Karpas-422 (cell line): ENCODE results near the gene BRSK2. TPM values are rescaled to one million over a fixed set of nuclear protein-coding genes. Genes with fewer than 3 reads are reported as not detected.

Experiments used
- DNase-seq: peaks from one replicate; pipeline ENCODE4 v3.0.0-alpha.2; 2015
- H2AFZ ChIP-seq: fragments of 200-600 bp; sonication (generic); 2 replicates; pipeline ENCODE4 v1.6.1; 2014; ENCODE audit warnings: antibody characterized with exemption, low read length, mixed read lengths
- H3K27ac ChIP-seq: fragments of 200-600 bp; sonication (generic); 2 replicates; pipeline ENCODE4 v1.5.1; 2014; ENCODE audit warnings: mild to moderate bottlenecking, low read length, moderate library complexity
- H3K27me3 ChIP-seq: fragments of 200-600 bp; sonication (generic); 2 replicates; pipeline ENCODE4 v1.6.1; 2014; ENCODE audit warnings: low read length, mixed read lengths
- H3K36me3 ChIP-seq: fragments of 200-600 bp; sonication (generic); 2 replicates; pipeline ENCODE4 v1.6.1; 2014; ENCODE audit warnings: low read length, mixed read lengths; ENCODE audit not compliant: insufficient read depth
- H3K4me1 ChIP-seq: fragments of 200-600 bp; sonication (generic); 2 replicates; pipeline ENCODE4 v1.6.1; 2014; ENCODE audit warnings: mild to moderate bottlenecking, low read length, mixed read lengths
- H3K4me2 ChIP-seq: fragments of 200-600 bp; sonication (generic); 2 replicates; pipeline ENCODE4 v1.6.1; 2014; ENCODE audit warnings: low read length, low read depth, mild to moderate bottlenecking; ENCODE audit not compliant: poor library complexity, severe bottlenecking
- H3K4me3 ChIP-seq: fragments of 200-600 bp; sonication (generic); 2 replicates; pipeline ENCODE4 v1.5.1; 2014; ENCODE audit warnings: mild to moderate bottlenecking, antibody characterized with exemption, low read length, mixed read lengths
- H3K79me2 ChIP-seq: fragments of 200-600 bp; sonication (generic); 2 replicates; pipeline ENCODE4 v1.6.1; 2014; ENCODE audit warnings: mild to moderate bottlenecking, low read length, mixed read lengths
- H3K9ac ChIP-seq: fragments of 200-600 bp; sonication (generic); 2 replicates; pipeline ENCODE4 v1.6.0; 2014; ENCODE audit warnings: low read length
- H3K9me2 ChIP-seq: fragments of 200-600 bp; sonication (generic), shearing (Covaris generic); replicated peaks from 2 replicates; pipeline ENCODE4 v1.6.0; 2014; ENCODE audit warnings: mild to moderate bottlenecking, low read length, moderate library complexity; ENCODE audit not compliant: insufficient read depth
- H3K9me3 ChIP-seq: fragments of 300-700, 200-600 bp; sonication (generic); 2 replicates; pipeline ENCODE4 v1.6.1; 2014; ENCODE audit warnings: low read length, mixed read lengths
- H4K20me1 ChIP-seq: fragments of 200-600 bp; sonication (generic); 2 replicates; pipeline ENCODE4 v1.6.1; 2014; ENCODE audit warnings: mild to moderate bottlenecking, antibody characterized with exemption, low read length, low read depth; ENCODE audit not compliant: insufficient read depth
- total RNA-seq: library from RNA; depleted of rRNA; stranded (reverse); fragments of >200 nt; shearing (Covaris generic); gene quantifications from 2 replicates; pipeline ENCODE4 v1.2.3, GENCODE V29; 2014; ENCODE audit warnings: low replicate concordance

BRSK2 gene
- total RNA-seq, 1 experiment from 2014 or later: not detected

DNA sequence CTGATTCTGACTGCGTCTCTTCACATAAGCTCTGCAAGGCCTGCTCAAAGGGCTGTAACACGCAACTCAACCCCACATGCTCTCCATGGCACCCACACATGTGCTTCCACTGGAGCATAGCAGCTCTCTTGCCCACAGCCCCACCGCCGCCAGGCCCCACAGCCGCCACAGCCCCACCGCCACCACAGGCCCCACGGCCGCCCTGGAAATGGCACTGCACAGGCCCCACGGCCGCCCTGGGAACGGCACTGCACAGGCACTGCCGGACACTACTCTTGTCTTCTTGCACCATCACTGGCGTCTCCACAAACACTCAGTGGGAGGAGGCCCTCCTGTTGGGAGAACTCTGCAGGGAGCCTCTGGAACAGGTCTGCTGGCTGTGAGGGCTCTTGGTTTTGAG lies 88.3 kb downstream of the BRSK2 start:
- H4K20me1 ChIP-seq: no peaks in the 10 kb centered on the region
- no peaks in the 10 kb centered on the region for H3K36me3 ChIP-seq

GRCh38 chr11:1478544-1478943 lies 88.8 kb downstream of the BRSK2 start:
- Histone ChIP-seq H3K4me3 (no peak overlapping the region), H3K27me3 (no peaks in the 10 kb centered on the region), H3K9ac (no peak overlapping the region), H3K36me3 (no peaks in the 10 kb centered on the region), H3K9me2 (no peaks in the 10 kb centered on the region), H2AFZ (no peak overlapping the region), H4K20me1 (no peaks in the 10 kb centered on the region; the same call in 1 of the 2 replicates), H3K4me1 (no peaks in the 10 kb centered on the region), H3K79me2 (no peaks in the 10 kb centered on the region), H3K4me2 (no peak overlapping the region), H3K27ac (no peak overlapping the region), H3K9me3 (no peaks in the 10 kb centered on the region)
- DNase-seq: no peak

More for the DNA sequence above, 88.3 kb downstream of the BRSK2 start:
- Histone ChIP-seq H3K27ac (no peak overlapping the region), H3K9me2 (no peaks in the 10 kb centered on the region), H3K4me2 (no peak overlapping the region), H3K4me1 (no peaks in the 10 kb centered on the region), H3K27me3 (no peaks in the 10 kb centered on the region), H3K4me3 (no peak overlapping the region), H2AFZ (no peak overlapping the region), H3K9ac (no peak overlapping the region), H3K9me3 (no peaks in the 10 kb centered on the region), H3K79me2 (no peaks in the 10 kb centered on the region)
- no peak for DNase-seq

- Histone ChIP-seq H4K20me1 (peaks cover 3% of the 10 kb centered on the region; the same call in 1 of the 2 replicates), H3K9me2 (no peaks in the 10 kb centered on the region), H3K36me3 (no peaks in the 10 kb centered on the region), H3K27me3 (no peaks in the 10 kb centered on the region), H3K4me3 (no peak overlapping the region), H3K9me3 (no peaks in the 10 kb centered on the region), H2AFZ (no peak overlapping the region), H3K79me2 (no peaks in the 10 kb centered on the region), H3K4me1 (no peaks in the 10 kb centered on the region), H3K9ac (no peak overlapping the region), H3K4me2 (no peak overlapping the region), H3K27ac (no peak overlapping the region)
- DNase-seq: no peak
Measured at GRCh38 chr11:1479006-1479677, 89.4 kb downstream of the BRSK2 start.

DNA sequence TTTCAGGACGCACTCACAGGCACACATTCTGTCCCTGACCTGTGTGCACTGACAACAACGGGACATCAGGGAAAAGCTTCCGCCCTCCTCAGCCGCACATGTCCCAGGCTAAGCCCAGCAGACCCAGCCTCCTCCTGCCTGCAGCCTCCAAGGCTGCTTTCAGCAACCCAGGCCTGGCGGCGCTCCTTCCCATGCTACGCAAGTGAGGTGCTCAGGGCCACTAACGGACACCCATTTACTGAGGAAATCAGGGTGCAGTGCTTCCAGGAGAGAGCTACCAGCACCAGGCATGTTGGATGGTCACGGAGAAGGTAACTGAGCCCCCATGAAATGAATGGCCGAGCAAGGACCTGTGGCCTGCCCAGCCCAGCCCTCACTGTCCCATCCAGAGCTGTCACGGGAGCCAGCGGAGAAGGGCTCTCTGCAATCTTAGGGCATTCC lies 90.0 kb downstream of the BRSK2 start:
- Histone ChIP-seq H2AFZ (no peak overlapping the region), H4K20me1 (peaks cover 3% of the 10 kb centered on the region; the same call in 1 of the 2 replicates), H3K36me3 (no peaks in the 10 kb centered on the region), H3K4me2 (no peak overlapping the region), H3K4me1 (no peaks in the 10 kb centered on the region), H3K27ac (no peak overlapping the region), H3K79me2 (no peaks in the 10 kb centered on the region), H3K27me3 (no peaks in the 10 kb centered on the region), H3K9ac (no peak overlapping the region), H3K4me3 (no peak overlapping the region), H3K9me2 (no peaks in the 10 kb centered on the region), H3K9me3 (no peaks in the 10 kb centered on the region)
- no peak for DNase-seq

DNA sequence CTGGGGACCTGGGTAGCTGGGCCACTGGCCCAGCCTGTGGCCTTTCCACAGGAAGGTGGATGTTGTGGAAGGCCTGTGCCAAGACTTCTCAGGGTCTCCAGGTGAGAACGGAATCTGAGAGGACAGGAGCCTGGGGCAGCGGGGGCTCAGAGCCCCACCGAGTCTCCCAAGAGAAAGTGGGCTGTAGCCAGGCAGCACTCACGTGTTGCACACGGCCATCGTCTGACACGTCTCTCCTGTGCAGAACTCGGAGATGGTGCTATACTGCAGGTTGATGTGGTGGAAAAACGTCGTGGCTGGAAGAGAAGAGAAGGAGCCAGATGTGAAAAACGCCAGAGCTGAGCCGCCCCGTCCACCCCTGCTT lies 90.4 kb downstream of the BRSK2 start:
- Histone ChIP-seq H3K9ac (no peak overlapping the region), H3K27me3 (no peaks in the 10 kb centered on the region), H3K9me3 (no peaks in the 10 kb centered on the region), H3K36me3 (no peaks in the 10 kb centered on the region), H3K79me2 (no peaks in the 10 kb centered on the region), H2AFZ (no peak overlapping the region), H3K9me2 (no peaks in the 10 kb centered on the region), H3K4me2 (no peak overlapping the region), H3K4me1 (no peaks in the 10 kb centered on the region), H3K4me3 (no peak overlapping the region), H4K20me1 (peaks cover 3% of the 10 kb centered on the region; the same call in 1 of the 2 replicates), H3K27ac (no peak overlapping the region)
- no peak for DNase-seq

- no peak overlapping the region for H3K4me3 ChIP-seq
- no peaks in the 10 kb centered on the region for H3K36me3 ChIP-seq
- DNase-seq: no peak
Measured at GRCh38 chr11:1480555-1481482, 91.1 kb downstream of the BRSK2 start.

DNA sequence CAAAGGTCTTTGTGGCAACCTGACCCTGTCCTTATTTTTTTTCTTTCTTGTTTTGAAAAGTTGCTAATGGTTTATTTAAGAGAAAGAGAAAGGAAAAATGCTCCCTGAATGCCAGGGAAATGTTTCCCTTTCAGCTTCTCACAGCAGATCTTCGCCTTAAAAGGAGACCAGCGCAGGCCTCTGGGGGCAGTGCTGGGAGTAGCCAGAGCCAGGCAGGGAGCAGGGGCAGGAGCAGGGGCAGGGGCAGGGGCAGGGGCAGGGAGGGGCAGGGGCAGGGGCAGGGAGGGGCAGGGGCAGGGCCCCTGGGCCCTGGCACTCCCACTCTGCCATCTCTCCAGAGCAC lies 91.7 kb downstream of the BRSK2 start:
- Histone ChIP-seq H2AFZ (no peak overlapping the region), H3K4me2 (no peak overlapping the region), H4K20me1 (peaks cover 3% of the 10 kb centered on the region; the same call in 1 of the 2 replicates), H3K9ac (no peak overlapping the region), H3K4me1 (no peaks in the 10 kb centered on the region), H3K27me3 (no peaks in the 10 kb centered on the region), H3K9me3 (no peaks in the 10 kb centered on the region), H3K79me2 (no peaks in the 10 kb centered on the region), H3K36me3 (no peaks in the 10 kb centered on the region), H3K9me2 (no peaks in the 10 kb centered on the region), H3K4me3 (no peak overlapping the region), H3K27ac (no peak overlapping the region)
- no peak for DNase-seq

More at GRCh38 chr11:1480555-1481482, 91.1 kb downstream of the BRSK2 start:
- Histone ChIP-seq H3K79me2 (no peaks in the 10 kb centered on the region), H3K9ac (no peak overlapping the region), H3K27me3 (no peaks in the 10 kb centered on the region), H2AFZ (no peak overlapping the region), H3K4me2 (no peak overlapping the region), H3K9me2 (no peaks in the 10 kb centered on the region), H3K9me3 (no peaks in the 10 kb centered on the region), H3K4me1 (no peaks in the 10 kb centered on the region), H4K20me1 (peaks cover 3% of the 10 kb centered on the region; the same call in 1 of the 2 replicates), H3K27ac (no peak overlapping the region)

GRCh38 chr11:1481861-1482441 lies 92.2 kb downstream of the BRSK2 start:
- Histone ChIP-seq H3K79me2 (no peaks in the 10 kb centered on the region), H3K9me3 (no peaks in the 10 kb centered on the region), H3K4me1 (no peaks in the 10 kb centered on the region), H3K4me3 (no peak overlapping the region), H4K20me1 (peaks cover 3% of the 10 kb centered on the region; the same call in 1 of the 2 replicates), H3K36me3 (no peaks in the 10 kb centered on the region), H3K27ac (no peak overlapping the region), H3K4me2 (no peak overlapping the region), H3K9ac (no peak overlapping the region), H2AFZ (no peak overlapping the region), H3K27me3 (no peaks in the 10 kb centered on the region), H3K9me2 (no peaks in the 10 kb centered on the region)
- no peak for DNase-seq
